ENCODE results near the gene FUT9. TPM values are rescaled to one million over a fixed set of nuclear protein-coding genes. Genes with fewer than 3 reads are reported as not detected.

FUT9 gene
- total RNA-seq, 1 donor from 2014 or later, result 6.3 TPM

DNA sequence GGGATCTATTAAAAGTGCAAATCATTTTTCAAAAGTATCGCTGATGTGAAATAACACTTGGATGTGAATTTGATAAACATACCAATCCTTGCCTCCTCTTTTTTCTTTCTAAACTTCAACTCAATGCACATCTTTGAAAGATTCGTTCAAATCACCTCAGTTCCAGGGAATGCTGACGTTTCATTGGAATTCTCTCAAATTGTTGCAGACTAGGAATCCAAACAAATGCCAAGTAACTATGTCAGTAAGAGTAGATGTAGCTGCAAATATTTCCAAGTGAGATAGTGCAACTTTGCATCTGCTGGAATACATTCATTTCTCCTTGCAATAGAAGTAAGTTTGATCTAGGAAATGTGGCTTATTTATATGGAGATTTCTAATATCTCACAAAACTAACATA lies 220.7 kb downstream of the FUT9 start:
- no peaks in the 10 kb centered on the region for H4K20me1 ChIP-seq (ENCODE audit: low read depth)
- DNase-seq (ENCODE audit: low spot score), result no peak
- no peak overlapping the region for H3K4me3 ChIP-seq
- H3K4me1 ChIP-seq, result peaks cover 11% of the 10 kb centered on the region
- no peaks in the 10 kb centered on the region for H3K27me3 ChIP-seq
- Mint-ChIP-seq H3K4me1 (peaks cover 20% of the 10 kb centered on the region), H3K36me3 (no peaks in the 10 kb centered on the region), H3K27ac (peak overlapping the region; percentile 58), H3K4me3 (no peak overlapping the region), H3K9me3 (no peaks in the 10 kb centered on the region), H3K27me3 (ENCODE audit: insufficient read depth, low read depth) (no peaks in the 10 kb centered on the region)
- no peak overlapping the region for H3K27ac ChIP-seq
- H3K9ac ChIP-seq, result no peak overlapping the region
- H3K79me2 ChIP-seq (ENCODE audit: low read depth), result no peaks in the 10 kb centered on the region
- no peaks in the 10 kb centered on the region for H3F3A ChIP-seq (ENCODE audit: low read depth)
- H3K4me2 ChIP-seq, result no peak overlapping the region
- H2AFZ ChIP-seq (replicated peaks), result peak overlapping the region; percentile 28
- TF ChIP-seq EZH2 (IDR thresholded peaks at IDR 0.05) (no peak), EZH2phosphoT487 (IDR thresholded peaks at IDR 0.05) (no peak)
- TF ChIP-seq, protein P1, sequence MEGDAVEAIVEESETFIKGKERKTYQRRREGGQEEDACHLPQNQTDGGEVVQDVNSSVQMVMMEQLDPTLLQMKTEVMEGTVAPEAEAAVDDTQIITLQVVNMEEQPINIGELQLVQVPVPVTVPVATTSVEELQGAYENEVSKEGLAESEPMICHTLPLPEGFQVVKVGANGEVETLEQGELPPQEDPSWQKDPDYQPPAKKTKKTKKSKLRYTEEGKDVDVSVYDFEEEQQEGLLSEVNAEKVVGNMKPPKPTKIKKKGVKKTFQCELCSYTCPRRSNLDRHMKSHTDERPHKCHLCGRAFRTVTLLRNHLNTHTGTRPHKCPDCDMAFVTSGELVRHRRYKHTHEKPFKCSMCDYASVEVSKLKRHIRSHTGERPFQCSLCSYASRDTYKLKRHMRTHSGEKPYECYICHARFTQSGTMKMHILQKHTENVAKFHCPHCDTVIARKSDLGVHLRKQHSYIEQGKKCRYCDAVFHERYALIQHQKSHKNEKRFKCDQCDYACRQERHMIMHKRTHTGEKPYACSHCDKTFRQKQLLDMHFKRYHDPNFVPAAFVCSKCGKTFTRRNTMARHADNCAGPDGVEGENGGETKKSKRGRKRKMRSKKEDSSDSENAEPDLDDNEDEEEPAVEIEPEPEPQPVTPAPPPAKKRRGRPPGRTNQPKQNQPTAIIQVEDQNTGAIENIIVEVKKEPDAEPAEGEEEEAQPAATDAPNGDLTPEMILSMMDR (IDR thresholded peaks at IDR 0.05), result no peak
- no peaks in the 10 kb centered on the region for H3K36me3 ChIP-seq
- H3K9me3 ChIP-seq (ENCODE audit: low read depth), result no peaks in the 10 kb centered on the region

DNA sequence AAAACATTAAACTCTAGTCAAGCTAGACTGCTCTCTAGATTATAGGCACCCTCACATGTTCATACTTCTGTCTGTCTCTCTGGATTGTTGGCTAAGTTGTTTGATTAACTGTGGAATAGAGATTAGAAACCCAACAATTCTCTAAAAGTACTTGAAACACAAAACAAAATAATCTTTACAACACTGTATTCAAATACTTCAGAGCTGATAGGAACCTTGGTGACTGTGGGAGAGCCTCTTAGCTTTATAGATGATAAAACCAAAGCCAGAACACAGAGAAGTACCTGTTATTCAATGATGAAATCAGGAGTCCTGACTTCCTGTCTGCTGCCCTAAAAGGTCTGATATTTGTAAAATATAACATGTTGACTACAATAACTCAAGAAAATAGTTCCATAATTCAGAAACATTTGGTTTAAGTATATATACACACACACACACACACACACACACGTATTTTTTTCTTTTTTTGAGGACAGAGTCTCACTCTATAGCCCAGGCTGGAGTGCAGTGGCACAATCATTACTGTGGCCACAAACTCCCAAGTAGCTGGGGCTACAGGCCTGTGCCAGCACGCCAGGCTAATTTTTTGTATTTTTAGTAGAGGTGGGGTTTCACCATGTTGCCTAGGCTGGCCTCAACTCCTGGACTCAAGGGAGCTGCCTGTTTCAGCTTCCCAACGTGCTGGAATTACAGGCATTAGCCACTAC lies 222.0 kb downstream of the FUT9 start:
- no peaks in the 10 kb centered on the region for H3K27me3 Mint-ChIP-seq (ENCODE audit: insufficient read depth, low read depth)
- no peaks in the 10 kb centered on the region for H3K9me3 Mint-ChIP-seq
- no peaks in the 10 kb centered on the region for H3K9me3 ChIP-seq (ENCODE audit: low read depth)
- no peaks in the 10 kb centered on the region for H3K36me3 ChIP-seq
- no peak overlapping the region for H3K4me3 ChIP-seq
- H3K79me2 ChIP-seq (ENCODE audit: low read depth), result no peaks in the 10 kb centered on the region
- H3K36me3 Mint-ChIP-seq, result no peaks in the 10 kb centered on the region
- no peak overlapping the region for H2AFZ ChIP-seq (replicated peaks)
- H3K27ac Mint-ChIP-seq, result no peak overlapping the region
- H3K4me2 ChIP-seq, result no peak overlapping the region
- H3K4me1 Mint-ChIP-seq, result peaks cover 20% of the 10 kb centered on the region
- TF ChIP-seq, protein P1 (IDR thresholded peaks at IDR 0.05), result no peak
- TF ChIP-seq EZH2phosphoT487 (IDR thresholded peaks at IDR 0.05) (no peak), EZH2 (IDR thresholded peaks at IDR 0.05) (no peak)
- no peak overlapping the region for H3K27ac ChIP-seq
- H3K4me1 ChIP-seq, result peaks cover 11% of the 10 kb centered on the region
- H3K9ac ChIP-seq, result no peak overlapping the region
- H3K27me3 ChIP-seq, result no peaks in the 10 kb centered on the region
- no peaks in the 10 kb centered on the region for H3F3A ChIP-seq (ENCODE audit: low read depth)
- no peaks in the 10 kb centered on the region for H4K20me1 ChIP-seq (ENCODE audit: low read depth)
- no peak overlapping the region for H3K4me3 Mint-ChIP-seq
- no peak for DNase-seq (ENCODE audit: low spot score)

DNA sequence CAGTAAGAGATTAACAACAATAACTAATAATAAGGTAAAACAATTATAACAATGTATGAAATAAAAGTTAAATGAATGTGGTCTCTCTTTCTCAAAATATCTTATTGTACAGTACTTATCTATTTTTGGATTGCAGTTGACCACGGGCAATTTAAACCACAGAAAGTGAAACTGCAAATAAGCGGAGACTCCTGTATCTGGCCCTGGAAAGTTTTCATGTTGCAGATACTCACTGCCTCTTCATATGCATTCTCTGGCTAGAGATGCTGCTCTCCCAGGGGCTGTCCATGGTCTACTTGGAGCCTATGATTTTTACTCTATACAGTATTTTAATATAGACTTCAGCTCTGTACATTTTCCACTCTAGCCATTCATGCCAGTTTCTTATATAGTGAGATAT lies 230.8 kb downstream of the FUT9 start:
- no peak overlapping the region for H3K4me2 ChIP-seq
- H3K9me3 ChIP-seq (ENCODE audit: low read depth), result no peaks in the 10 kb centered on the region
- no peaks in the 10 kb centered on the region for H3K36me3 Mint-ChIP-seq
- H3K79me2 ChIP-seq (ENCODE audit: low read depth), result no peaks in the 10 kb centered on the region
- no peaks in the 10 kb centered on the region for H3K4me1 Mint-ChIP-seq
- H3K9me3 Mint-ChIP-seq, result no peaks in the 10 kb centered on the region
- H3K27me3 ChIP-seq, result no peaks in the 10 kb centered on the region
- no peaks in the 10 kb centered on the region for H4K20me1 ChIP-seq (ENCODE audit: low read depth)
- no peak for DNase-seq (ENCODE audit: low spot score)
- H3F3A ChIP-seq (ENCODE audit: low read depth), result no peaks in the 10 kb centered on the region
- H3K4me3 ChIP-seq, result no peak overlapping the region
- no peak overlapping the region for H3K27ac ChIP-seq
- no peaks in the 10 kb centered on the region for H3K27me3 Mint-ChIP-seq (ENCODE audit: insufficient read depth, low read depth)
- H3K4me1 ChIP-seq, result no peaks in the 10 kb centered on the region
- no peak overlapping the region for H3K9ac ChIP-seq
- TF ChIP-seq EZH2phosphoT487 (IDR thresholded peaks at IDR 0.05) (no peak), EZH2 (IDR thresholded peaks at IDR 0.05) (no peak)
- TF ChIP-seq, protein P1 (IDR thresholded peaks at IDR 0.05), result no peak
- H3K27ac Mint-ChIP-seq, result no peak overlapping the region
- no peaks in the 10 kb centered on the region for H3K36me3 ChIP-seq
- H2AFZ ChIP-seq (replicated peaks), result no peak overlapping the region
- H3K4me3 Mint-ChIP-seq, result no peak overlapping the region

Measured in neural progenitor cell (in vitro differentiated cells).